ENCODE results near the gene HSPBP1.

DNA sequence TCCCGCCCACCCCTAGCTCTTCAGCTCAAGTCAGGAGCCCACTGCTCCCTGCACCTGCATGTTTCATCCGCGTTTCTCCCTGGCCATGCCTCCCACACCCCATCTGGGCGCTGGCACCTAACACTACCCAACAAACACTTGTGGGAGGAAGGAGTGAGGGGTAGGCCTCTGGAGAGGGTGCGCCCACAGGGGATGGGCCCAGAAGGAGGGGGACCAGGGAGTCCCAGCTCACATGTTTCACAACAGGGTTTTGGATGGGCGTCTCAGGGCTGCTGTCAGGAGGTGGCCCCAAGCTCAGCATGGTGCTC is 39.2 kb downstream of the HSPBP1 start:
- TF ChIP-seq CTCF (IDR thresholded peaks at IDR 0.05) (no peak), POLR2A (IDR thresholded peaks at IDR 0.05) (no peak)

All from adrenal gland (tissue), 5 donors.